ENCODE data around the gene DUSP18.

DNA sequence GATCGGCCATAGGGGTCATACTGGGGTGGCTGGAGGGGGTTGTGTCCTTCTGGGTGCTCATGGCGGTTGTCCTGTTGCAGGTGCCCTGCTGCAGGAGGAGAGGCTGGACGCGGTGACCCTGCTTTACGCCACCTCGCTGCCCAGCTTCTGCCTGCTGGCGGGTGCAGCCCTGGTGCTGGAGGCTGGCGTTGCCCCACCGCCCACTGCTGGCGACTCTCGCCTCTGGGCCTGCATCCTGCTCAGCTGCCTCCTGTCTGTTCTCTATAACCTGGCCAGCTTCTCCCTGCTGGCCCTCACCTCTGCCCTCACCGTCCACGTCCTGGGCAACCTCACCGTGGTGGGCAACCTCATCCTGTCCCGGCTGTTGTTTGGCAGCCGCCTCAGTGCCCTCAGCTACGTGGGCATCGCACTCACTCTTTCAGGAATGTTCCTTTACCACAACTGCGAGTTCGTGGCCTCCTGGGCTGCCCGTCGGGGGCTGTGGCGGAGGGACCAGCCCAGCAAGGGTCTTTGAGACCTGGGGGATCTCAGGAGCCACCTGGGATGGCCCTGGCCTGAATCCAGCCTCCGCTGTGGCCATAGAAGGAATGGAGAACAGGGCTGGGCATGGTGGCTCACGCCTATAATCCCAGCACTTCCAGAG, 21.0 kb downstream of the DUSP18 start:
- no peak for TF ChIP-seq EZH2 (IDR thresholded peaks at IDR 0.05; ENCODE audit: insufficient read depth, low read length)
- TF ChIP-seq, protein P1, sequence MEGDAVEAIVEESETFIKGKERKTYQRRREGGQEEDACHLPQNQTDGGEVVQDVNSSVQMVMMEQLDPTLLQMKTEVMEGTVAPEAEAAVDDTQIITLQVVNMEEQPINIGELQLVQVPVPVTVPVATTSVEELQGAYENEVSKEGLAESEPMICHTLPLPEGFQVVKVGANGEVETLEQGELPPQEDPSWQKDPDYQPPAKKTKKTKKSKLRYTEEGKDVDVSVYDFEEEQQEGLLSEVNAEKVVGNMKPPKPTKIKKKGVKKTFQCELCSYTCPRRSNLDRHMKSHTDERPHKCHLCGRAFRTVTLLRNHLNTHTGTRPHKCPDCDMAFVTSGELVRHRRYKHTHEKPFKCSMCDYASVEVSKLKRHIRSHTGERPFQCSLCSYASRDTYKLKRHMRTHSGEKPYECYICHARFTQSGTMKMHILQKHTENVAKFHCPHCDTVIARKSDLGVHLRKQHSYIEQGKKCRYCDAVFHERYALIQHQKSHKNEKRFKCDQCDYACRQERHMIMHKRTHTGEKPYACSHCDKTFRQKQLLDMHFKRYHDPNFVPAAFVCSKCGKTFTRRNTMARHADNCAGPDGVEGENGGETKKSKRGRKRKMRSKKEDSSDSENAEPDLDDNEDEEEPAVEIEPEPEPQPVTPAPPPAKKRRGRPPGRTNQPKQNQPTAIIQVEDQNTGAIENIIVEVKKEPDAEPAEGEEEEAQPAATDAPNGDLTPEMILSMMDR (IDR thresholded peaks at IDR 0.05; ENCODE audit: insufficient read depth, low read depth, low read length), result no peak
